Measurements from ENCODE around the gene MAS1L.

MAS1L gene, protein sequence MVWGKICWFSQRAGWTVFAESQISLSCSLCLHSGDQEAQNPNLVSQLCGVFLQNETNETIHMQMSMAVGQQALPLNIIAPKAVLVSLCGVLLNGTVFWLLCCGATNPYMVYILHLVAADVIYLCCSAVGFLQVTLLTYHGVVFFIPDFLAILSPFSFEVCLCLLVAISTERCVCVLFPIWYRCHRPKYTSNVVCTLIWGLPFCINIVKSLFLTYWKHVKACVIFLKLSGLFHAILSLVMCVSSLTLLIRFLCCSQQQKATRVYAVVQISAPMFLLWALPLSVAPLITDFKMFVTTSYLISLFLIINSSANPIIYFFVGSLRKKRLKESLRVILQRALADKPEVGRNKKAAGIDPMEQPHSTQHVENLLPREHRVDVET

DNA sequence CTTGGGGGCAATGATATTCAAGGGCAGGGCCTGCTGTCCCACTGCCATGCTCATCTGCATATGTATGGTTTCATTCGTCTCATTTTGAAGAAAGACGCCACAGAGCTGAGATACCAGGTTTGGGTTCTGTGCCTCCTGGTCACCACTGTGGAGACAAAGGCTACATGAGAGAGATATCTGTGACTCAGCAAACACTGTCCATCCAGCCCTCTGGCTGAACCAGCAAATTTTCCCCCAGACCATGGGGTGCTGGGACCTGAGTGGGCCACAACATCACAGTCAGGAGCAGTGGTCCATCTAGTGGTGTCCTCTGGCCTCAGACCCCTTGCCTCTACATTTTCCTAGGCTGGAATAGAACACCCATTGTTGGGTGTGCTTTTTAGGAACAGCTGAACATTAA, at the start of gene MAS1L:
MAS1L (minus strand) TSS at position 297 of the 400 bp plus-strand sequence; CDS start at position 243, 54 bp downstream.
- no peak for DNase-seq

DNA sequence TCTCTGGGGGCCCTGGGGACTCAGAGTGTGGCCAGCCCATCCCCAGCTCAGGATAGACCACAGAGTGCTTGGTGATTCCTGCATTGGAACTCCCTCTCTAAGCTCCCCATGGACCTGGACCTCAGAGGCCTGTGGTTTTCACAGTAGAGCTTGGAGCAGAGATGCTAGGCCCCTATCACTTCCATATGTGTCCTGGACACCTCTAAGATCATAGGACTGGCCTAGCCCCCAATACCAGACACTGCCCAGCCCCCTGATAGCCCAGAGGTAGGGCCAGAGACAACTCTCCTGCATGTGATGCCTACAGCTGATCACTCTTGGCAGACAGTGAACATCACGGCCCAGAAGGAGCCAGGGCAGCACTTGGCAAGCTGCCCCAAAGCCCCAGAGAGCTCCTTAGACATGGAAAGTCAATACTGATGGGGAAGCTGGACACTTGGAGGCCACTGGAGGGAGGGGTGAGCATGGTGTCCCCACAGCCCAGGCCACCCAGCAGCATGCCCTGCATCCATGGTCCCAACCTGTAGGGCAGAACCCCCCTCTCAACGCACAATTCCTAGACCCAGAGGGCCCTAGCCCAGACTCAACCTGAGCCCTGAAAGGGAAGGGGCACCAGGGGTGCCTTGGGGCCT, 44.7 kb upstream of the MAS1L start:
- DNase-seq = no peak

DNA sequence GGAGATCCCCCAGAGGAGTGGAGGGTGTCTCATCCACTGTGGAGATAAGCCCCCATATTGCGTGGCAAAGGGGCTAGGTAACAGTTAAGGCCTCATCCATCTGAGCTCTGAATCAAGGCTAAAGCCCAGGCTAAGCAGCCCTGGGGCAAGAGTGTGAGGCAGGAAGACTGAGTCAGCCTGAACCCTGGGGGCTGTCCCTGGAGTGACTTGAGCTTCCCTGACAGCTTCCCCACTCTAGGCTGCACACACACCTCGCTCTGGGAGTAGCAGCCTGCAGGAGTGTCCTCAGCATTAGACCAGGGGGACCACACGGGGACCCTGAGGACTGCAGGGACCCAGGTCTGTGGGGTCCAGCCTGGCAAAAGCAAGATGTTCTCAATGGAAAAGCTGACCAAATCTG, 43.9 kb upstream of the MAS1L start:
- no peak for DNase-seq

DNA sequence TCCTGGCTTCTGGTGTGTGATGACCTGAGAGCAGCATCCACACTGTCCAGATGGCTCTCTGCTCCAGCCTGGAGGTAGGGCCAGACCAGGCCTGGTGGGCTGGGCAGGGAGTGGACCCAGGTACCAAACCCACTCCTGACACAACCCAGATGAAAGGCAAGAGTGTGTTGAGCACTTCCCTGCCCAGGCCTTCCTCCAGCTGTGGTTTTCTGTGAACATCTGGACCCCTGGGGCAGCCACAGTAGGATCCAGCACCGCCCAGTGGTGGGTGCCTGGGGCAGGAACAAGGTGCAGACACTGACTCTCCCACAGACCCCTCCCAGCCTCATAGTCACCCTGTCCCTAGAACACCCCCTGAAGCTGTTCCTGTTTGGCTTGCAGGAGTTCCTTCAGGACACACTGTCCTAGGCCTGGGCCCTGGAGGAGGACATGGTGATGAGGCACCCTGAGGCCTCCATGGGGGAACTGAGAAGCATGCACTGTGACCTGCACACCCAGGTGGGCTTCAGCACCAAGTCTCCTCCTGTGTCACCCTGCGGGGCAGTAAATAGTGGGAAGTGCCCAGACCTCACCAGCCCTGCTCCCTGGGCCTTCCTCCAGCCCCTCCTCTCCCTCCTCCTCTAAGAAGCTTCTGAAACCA, 43.0 kb upstream of the MAS1L start:
- no peak for DNase-seq

- no peak for DNase-seq
Measured at GRCh38 chr6:29529956-29530355, 42.2 kb upstream of the MAS1L start.

- DNase-seq = no peak
Measured at GRCh38 chr6:29528988-29529560, 41.3 kb upstream of the MAS1L start.

GRCh38 chr6:29528300-29528931, 40.7 kb upstream of the MAS1L start:
- DNase-seq = no peak

DNA sequence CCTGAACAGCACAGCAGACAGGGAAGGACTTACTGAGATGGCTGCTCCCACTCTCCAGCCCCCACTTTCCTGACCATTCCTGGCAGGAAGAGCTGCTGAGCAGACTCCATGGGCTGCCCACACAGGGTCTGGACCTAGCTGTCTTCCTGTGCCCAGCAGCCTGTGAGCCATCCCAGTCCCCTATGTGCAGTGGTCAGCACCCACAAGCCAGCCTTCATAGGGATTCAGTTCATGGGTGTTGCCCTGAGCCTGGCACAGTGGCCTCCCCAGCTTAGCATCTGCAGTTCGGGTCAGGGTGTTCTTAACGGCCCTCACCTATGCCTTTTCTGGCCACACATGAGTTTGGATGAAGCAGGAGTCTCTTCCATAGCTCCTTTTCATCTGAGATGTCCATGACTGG, 39.8 kb upstream of the MAS1L start:
- DNase-seq = no peak

- no peak for DNase-seq
Measured at GRCh38 chr6:29527126-29527525, 39.4 kb upstream of the MAS1L start.

DNA sequence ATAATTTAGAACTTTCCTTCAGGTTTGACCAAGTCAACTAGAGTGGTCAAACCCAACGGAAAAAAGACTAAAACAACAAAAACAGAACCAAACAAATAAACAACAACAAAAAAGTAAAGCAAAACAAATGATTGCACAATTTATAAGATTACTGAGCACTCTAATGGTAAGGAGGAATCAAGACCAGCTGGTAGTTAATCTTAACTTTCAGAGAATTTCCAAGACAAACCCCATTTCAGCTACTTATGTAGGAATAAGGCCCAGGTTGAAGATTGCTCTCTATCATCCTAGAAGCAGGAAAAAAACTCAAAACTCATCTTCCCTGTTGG, 37.5 kb upstream of the MAS1L start:
- DNase-seq = no peak

GRCh38 chr6:29524444-29525310, 36.9 kb upstream of the MAS1L start:
- DNase-seq = no peak

- DNase-seq = no peak
Measured at GRCh38 chr6:29524044-29524443, 36.3 kb upstream of the MAS1L start.

GRCh38 chr6:29522227-29522626, 34.5 kb upstream of the MAS1L start:
- no peak for DNase-seq

GRCh38 chr6:29521006-29521680, 33.4 kb upstream of the MAS1L start:
- DNase-seq = no peak

- no peak for DNase-seq
Measured at GRCh38 chr6:29520232-29520631, 32.5 kb upstream of the MAS1L start.

- DNase-seq = no peak
Measured at GRCh38 chr6:29519291-29520010, 31.7 kb upstream of the MAS1L start.

GRCh38 chr6:29517728-29518440, 30.1 kb upstream of the MAS1L start:
- no peak for DNase-seq

- DNase-seq = no peak
Measured at GRCh38 chr6:29517245-29517644, 29.5 kb upstream of the MAS1L start.

DNA sequence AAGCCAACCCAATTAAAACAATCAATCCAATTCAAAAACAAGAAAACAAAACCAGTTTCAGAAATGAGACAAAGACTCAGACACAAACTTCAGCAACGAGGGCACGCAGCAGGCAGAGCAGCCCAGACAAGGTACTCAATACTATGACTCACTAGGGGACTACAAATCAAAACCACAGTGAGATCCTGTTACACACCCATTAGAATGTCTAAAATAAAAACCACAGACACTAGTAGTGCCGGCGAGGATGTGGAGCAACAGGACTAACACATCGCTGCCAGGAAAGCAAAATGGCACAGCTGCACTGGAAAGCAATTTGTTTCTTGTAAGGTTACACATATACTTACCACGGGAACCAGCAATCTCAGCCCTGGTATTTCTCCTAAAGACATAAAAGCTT, 28.4 kb upstream of the MAS1L start:
- DNase-seq = no peak

- no peak for DNase-seq
Measured at GRCh38 chr6:29510746-29511300, 23.1 kb upstream of the MAS1L start.

Data from NCI-H345 (cell line).